Fibroblast of upper back skin (primary cell): ENCODE measurements around the gene HEXA.
A peak's percentile ranks its signal among the peaks of the same experiment; 100 is the strongest.

ENCODE experiments used
- DNase-seq: peaks from one replicate; pipeline ENCODE4 v3.0.0-alpha.2; 2013

HEXA gene

DNA sequence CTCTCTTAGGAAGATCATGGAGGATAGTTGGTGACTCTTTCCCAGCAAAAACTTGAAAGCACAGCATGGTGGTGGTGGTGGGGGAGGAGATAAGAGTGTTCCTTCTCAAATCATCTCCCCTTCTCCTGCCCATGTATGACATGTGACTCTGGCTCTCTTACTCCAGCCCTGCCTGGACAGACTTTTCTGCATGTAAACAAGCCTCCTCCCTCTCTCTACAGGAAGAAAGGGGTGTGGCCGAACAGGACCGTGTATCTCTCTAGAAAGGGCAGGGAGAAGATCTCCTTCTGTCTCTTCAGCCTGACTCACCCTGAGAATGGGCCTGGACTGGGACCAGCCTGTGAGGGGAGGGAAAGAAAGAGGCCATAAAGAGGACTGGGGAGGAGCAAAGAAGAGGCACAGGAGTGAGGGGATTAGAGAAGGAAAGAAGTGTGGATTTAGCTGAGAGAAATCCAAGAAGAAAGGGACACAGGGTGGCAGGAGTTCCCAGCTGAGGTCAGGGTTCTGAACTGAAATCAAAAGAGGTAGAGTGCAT lies 57.3 kb downstream of the HEXA start:
- no peak for DNase-seq

DNA sequence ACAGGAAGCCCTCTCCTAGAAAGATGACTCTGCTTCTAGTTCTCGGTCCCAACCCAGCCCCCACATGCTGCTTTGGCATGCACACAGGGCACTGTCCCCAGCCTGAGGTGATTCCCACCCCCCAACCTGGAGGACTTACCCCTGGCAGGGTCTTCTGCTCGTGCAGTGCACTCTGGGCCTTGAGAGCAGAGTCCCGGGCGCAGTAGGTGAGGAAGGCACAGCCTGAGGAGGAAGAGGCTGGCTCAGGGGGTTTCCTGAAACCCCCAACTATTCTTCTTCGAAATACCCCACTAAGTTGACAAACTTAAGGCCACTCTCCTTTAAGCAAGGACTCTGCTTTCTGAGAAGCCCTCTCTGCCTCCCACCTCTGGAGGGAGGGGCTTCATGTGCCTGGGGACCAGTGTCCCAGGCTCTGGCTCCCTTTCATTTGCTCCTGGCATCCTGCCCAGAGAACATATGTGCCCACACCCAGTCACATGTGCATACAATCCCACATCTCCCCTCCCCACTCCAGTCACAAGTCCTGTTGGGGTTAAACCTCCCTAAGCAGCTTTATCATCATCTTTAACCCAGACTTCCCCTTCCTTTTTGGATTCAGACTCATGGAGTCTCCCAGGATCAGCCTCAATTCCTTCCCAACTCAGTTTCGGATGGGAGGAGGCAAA lies 60.0 kb downstream of the HEXA start:
- DNase-seq, result no peak

DNA sequence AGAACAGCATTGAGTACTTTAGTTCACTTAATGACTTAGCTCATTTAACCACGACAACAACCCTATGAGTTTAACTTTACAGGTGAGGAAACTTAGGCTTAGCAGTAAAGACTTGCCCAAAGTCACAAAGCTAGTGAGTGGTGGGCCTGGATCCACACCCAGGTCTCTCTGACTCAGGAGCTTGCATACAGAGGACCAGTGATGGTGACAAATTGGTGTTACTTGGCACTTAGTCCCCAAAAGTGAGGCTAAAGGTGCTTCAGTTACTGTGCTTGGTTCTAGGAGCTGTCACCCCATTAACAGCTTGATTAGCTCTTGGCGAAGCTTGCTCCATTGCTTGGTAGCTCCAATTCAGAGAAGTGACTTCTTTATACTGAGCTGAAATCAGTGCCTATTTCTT lies 61.9 kb downstream of the HEXA start:
- no peak for DNase-seq

DNA sequence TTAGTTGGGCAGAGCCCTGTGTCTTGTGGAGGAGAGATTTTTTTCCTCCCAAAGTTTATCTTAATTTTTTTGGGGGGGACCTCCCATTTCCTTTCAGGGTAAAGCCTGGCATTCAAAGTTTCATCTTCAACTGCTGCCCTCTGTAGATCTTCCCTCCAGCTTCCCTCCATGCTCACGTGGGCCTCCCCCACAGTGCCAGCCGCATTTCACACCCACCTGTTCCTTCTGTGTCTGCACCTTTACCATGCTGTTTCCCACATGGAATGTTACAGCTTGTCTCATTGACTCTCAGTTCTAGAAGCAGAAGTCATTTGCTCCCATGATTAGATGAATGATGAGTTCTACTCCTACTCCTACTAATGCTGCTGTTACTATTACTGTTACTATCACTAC lies 62.4 kb downstream of the HEXA start:
- DNase-seq, result no peak

GRCh38 chr15:72312605-72313447 lies 63.0 kb downstream of the HEXA start:
- DNase-seq, result peak; percentile 63

GRCh38 chr15:72307026-72307425 lies 68.8 kb downstream of the HEXA start:
- no peak for DNase-seq

DNA sequence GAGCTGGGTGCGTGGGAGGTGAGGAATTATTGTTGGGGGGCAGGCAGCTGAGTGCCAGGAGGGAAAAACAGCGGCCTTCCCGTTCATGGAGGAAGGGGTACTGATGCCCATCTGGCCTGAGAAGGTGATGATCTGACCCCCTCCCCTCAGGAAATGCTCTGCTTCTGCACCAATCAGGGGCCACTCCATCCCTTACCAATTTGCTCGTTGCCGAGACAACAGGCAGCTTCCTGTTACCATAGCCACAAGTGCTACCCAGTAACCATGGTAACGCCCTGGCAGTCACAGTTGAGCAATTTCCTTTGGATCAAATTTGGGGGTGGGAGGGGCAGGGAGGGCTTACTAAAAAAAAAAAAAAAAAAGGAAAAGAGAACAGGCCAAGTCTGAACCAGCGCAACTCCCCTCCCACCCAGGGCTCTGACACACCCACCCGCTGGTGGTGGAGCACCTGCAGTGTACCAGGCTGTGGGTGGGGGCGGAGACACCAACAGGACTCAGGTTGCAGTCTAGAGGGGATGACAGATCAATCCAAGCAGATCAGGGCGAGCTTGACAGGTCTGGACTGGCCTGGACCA lies 69.5 kb downstream of the HEXA start:
- DNase-seq, result peak; percentile 36

DNA sequence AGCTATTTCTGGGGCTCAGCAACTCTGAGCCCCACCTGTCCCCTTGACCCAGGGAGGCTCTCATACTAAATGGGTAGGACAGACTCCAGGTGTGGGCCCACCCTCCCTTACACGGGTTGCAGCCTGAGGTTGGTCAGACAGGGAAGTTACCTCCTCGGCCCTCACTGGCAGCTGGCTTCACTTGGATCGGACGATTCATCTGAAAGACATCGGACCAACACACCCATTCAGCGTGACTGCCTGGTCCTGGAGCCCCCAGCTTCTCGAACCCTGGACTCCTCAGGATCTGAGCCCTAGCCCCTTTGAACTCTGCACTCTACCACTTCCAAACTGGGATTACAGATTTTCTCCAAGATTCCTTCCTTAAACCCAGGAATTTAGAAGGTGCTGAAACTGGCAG lies 71.2 kb downstream of the HEXA start:
- no peak for DNase-seq

DNA sequence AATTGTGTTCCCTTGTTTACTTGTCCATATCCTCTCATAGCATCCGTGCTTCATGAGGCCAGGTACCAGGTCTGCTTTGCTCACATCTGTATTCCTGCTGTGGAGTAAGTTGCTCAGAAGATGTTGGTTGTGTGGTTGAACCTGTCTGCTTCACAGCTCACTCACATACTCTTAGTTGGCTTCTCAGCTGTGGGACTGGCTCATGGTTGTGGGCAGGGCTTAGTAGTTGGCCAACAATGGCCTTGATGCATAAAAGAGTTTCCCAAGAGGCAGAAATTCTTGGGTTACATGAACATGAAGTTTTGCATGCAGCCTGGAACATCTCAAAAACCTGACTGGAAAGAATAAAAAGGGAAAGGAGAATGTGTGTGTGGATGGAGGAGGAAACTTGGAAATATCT lies 72.9 kb downstream of the HEXA start:
- DNase-seq, result no peak
